Uterus (tissue), 4 donors: ENCODE results near the gene ENKD1. TPM values are rescaled to one million over a fixed set of nuclear protein-coding genes. Genes with fewer than 3 reads are reported as not detected.

Source experiments
- DNase-seq, 2 donors: peaks; one replicate each; pipeline ENCODE4 v3.0.0-alpha.2; 2019 to 2020
- H3K27ac ChIP-seq, 2 donors: fragments of 200-600 bp; sonication (generic); 1 replicate in 1 of 2; 2 replicates in 1 of 2; pipeline ENCODE4 v1.5.1; 2016 to 2018
- H3K27me3 ChIP-seq, 2 donors: fragments of 200-600 bp; sonication (generic); one replicate each; pipeline ENCODE4 v1.5.1; 2018 to 2019; ENCODE audit warnings: control low read depth in 1 of 2
- H3K36me3 ChIP-seq, 2 donors: fragments of 200-600 bp; sonication (generic); one replicate each; pipeline ENCODE4 v1.5.1; 2019; ENCODE audit warnings: control low read depth in 1 of 2
- H3K4me1 ChIP-seq, 2 donors: fragments of 200-600 bp; sonication (generic); one replicate each; pipeline ENCODE4 v1.5.1; 2018 to 2019; ENCODE audit warnings: control low read depth in 1 of 2
- H3K4me3 ChIP-seq, 2 donors: fragments of 200-600 bp; sonication (generic); 1 replicate in 1 of 2; 2 replicates in 1 of 2; pipeline ENCODE4 v1.5.1; 2018 to 2019; ENCODE audit warnings: mild to moderate bottlenecking in 1 of 2
- H3K9me3 ChIP-seq, 2 donors: fragments of 200-600 bp; sonication (generic); one replicate each; pipeline ENCODE4 v1.5.1; 2019; ENCODE audit warnings: control low read depth in 1 of 2
- POLR2A ChIP-seq, 2 donors: fragments of 450-650 bp; IDR thresholded peaks; one replicate each; pipeline ENCODE4 v1.6.1; 2016; ENCODE audit warnings: antibody characterized with exemption in 2 of 2, mild to moderate bottlenecking in 1 of 2, moderate library complexity in 1 of 2
- intact Hi-C: fragments of 100-400 bp; cut with DNase I; formaldehyde crosslinking; loops from one replicate; pipeline ENCODE4 v1.15.1; 2023; ENCODE audit warnings: low total_unique reads
- total RNA-seq, 4 donors: library from RNA; depleted of rRNA in 3 of 4; stranded (reverse); fragments of >200 nt in 3 of 4; gene quantifications; one replicate each; pipeline versions ENCODE4 v1.1.0 to v1.2.4, GENCODE V29; 2014 to 2023
- TF ChIP-seq, protein P1 (sequence below), 4 experiments: fragments of 200-600 bp in 2 of 4; fragments of 450-650 bp in 2 of 4; sonication (generic) in 2 of 4; IDR thresholded peaks; one replicate each; pipeline ENCODE4 v1.5.1; 2016 to 2019; ENCODE audit warnings: antibody characterized with exemption in 4 of 4, mild to moderate bottlenecking in 2 of 4, moderate library complexity in 1 of 4
- donor health status: DM: yes; HTN: yes; CAD: no.

ENKD1 gene
- total RNA-seq, 4 donors from 2014 or later = 4.1 to 22.4 (median 13.7) TPM

- H3K4me3 ChIP-seq = no peak overlapping the region
- H3K4me1 ChIP-seq = peaks cover 4 to 18% of the 10 kb centered on the region in 2 donors
- H3K36me3 ChIP-seq = no peaks in the 10 kb centered on the region
- no peaks in the 10 kb centered on the region for H3K9me3 ChIP-seq
- no peak for DNase-seq
- no peak for TF ChIP-seq POLR2A (IDR thresholded peaks at IDR 0.05)
- TF ChIP-seq, protein P1, sequence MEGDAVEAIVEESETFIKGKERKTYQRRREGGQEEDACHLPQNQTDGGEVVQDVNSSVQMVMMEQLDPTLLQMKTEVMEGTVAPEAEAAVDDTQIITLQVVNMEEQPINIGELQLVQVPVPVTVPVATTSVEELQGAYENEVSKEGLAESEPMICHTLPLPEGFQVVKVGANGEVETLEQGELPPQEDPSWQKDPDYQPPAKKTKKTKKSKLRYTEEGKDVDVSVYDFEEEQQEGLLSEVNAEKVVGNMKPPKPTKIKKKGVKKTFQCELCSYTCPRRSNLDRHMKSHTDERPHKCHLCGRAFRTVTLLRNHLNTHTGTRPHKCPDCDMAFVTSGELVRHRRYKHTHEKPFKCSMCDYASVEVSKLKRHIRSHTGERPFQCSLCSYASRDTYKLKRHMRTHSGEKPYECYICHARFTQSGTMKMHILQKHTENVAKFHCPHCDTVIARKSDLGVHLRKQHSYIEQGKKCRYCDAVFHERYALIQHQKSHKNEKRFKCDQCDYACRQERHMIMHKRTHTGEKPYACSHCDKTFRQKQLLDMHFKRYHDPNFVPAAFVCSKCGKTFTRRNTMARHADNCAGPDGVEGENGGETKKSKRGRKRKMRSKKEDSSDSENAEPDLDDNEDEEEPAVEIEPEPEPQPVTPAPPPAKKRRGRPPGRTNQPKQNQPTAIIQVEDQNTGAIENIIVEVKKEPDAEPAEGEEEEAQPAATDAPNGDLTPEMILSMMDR (IDR thresholded peaks at IDR 0.05) = no peak
- no peaks in the 10 kb centered on the region for H3K27me3 ChIP-seq
- no peak overlapping the region for H3K27ac ChIP-seq
- intact Hi-C loops = no loop called here
Measured at GRCh38 chr16:67661886-67662652, 4.5 kb downstream of the ENKD1 start.

GRCh38 chr16:67661101-67661761 lies 5.3 kb downstream of the ENKD1 start:
- no peak for DNase-seq
- H3K9me3 ChIP-seq = no peaks in the 10 kb centered on the region
- TF ChIP-seq POLR2A (IDR thresholded peaks at IDR 0.05) = no peak
- TF ChIP-seq, protein P1 (IDR thresholded peaks at IDR 0.05) = no peak
- peaks cover 4 to 18% of the 10 kb centered on the region in 2 donors for H3K4me1 ChIP-seq
- H3K36me3 ChIP-seq = no peaks in the 10 kb centered on the region
- peak overlapping the region; percentile 94 for H3K27ac ChIP-seq
- intact Hi-C loops = no loop called here
- peak overlapping the region; percentile 64 to 94 for H3K4me3 ChIP-seq
- no peaks in the 10 kb centered on the region for H3K27me3 ChIP-seq

GRCh38 chr16:67660564-67661028 lies 6.0 kb downstream of the ENKD1 start, which contains the start of gene PARD6A:
TSS of gene PARD6A (plus strand) at chr16:67660960. CDS start at chr16:67661039, 79 bp downstream.
- Histone ChIP-seq H3K4me3 (peak within 1 kb of the TSS; percentile 64 to 94), H3K9me3 (no peaks in the 10 kb centered on the region), H3K27me3 (no peaks in the 10 kb centered on the region), H3K4me1 (peaks cover 3 to 18% of the 10 kb centered on the region in 2 donors), H3K36me3 (no peaks in the 10 kb centered on the region), H3K27ac (peak within 1 kb of the TSS; percentile 94)
- DNase-seq = peak; percentile 94 to 95
- intact Hi-C loops = no loop called here
- TF ChIP-seq POLR2A (IDR thresholded peaks at IDR 0.05) = no peak
- TF ChIP-seq, protein P1 (IDR thresholded peaks at IDR 0.05) = peak in 2 of 4 experiments; percentile 20 to 30

GRCh38 chr16:67659675-67660563 lies 6.6 kb downstream of the ENKD1 start, which contains the start of gene ACD:
TSS of gene ACD (minus strand) at chr16:67660260. CDS start at chr16:67660220, 40 bp downstream.
- peak; percentile 88 to 94 for DNase-seq
- Histone ChIP-seq H3K27me3 (peaks cover 0 to 1% of the 10 kb centered on the region in 2 donors), H3K36me3 (no peaks in the 10 kb centered on the region), H3K4me1 (peaks cover 0 to 18% of the 10 kb centered on the region in 2 donors), H3K4me3 (peak within 1 kb of the TSS; percentile 64 to 94), H3K9me3 (no peaks in the 10 kb centered on the region), H3K27ac (peak within 1 kb of the TSS; percentile 94)
- TF ChIP-seq POLR2A (IDR thresholded peaks at IDR 0.05) = peak; percentile 75 to 93
- TF ChIP-seq, protein P1 (IDR thresholded peaks at IDR 0.05) = peak in 2 of 4 experiments; percentile 6 to 35
- intact Hi-C loops = no loop called here
